Esophagus muscularis mucosa (tissue), 4 donors: ENCODE results near the gene IAPP. TPM values are rescaled to one million over a fixed set of nuclear protein-coding genes. Genes with fewer than 3 reads are reported as not detected.
"Not testable (repeated sequence)": the region's sequence is repeated elsewhere in the genome, so short reads cannot be mapped to it uniquely, and the experiment has no call there.

Experiments used
- DNase-seq: peaks from one replicate; pipeline ENCODE4 v3.0.0-alpha.2; 2017; ENCODE audit errors: extremely low spot score
- H3K27ac ChIP-seq, 4 donors: fragments of 200-600 bp; sonication (generic); replicated peaks in 1 of 4; 1 replicate in 3 of 4; 2 replicates in 1 of 4; pipeline ENCODE4 v1.5.1; 2016 to 2019; ENCODE audit warnings: mild to moderate bottlenecking in 1 of 4
- H3K27me3 ChIP-seq, 4 donors: fragments of 200-600 bp; sonication (generic); one replicate each; pipeline versions ENCODE4 v1.5.1 to v1.6.0; 2016 to 2019
- H3K36me3 ChIP-seq, 4 donors: fragments of 200-600 bp; sonication (generic); one replicate each; pipeline ENCODE4 v1.5.1; 2016 to 2019
- H3K4me1 ChIP-seq, 4 donors: fragments of 200-600 bp; sonication (generic); one replicate each; pipeline ENCODE4 v1.5.1; 2016 to 2019
- H3K4me3 ChIP-seq, 4 donors: fragments of 200-600 bp; sonication (generic); 1 replicate in 2 of 4; 2 replicates in 2 of 4; pipeline ENCODE4 v1.5.1; 2016 to 2019; ENCODE audit warnings: mild to moderate bottlenecking in 4 of 4, moderate library complexity in 1 of 4
- H3K9me3 ChIP-seq, 4 donors: fragments of 200-600 bp; sonication (generic); 1 replicate in 3 of 4; 2 replicates in 1 of 4; pipeline ENCODE4 v1.5.1; 2016 to 2019
- CTCF ChIP-seq, 3 experiments: fragments of 200-600 bp in 2 of 3; fragments of 450-650 bp in 1 of 3; sonication (generic) in 2 of 3; IDR thresholded peaks; one replicate each; pipeline ENCODE4 v1.5.1; 2017 to 2019; ENCODE audit warnings: antibody characterized with exemption in 3 of 3, mild to moderate bottlenecking in 2 of 3, moderate library complexity in 1 of 3
- EP300 ChIP-seq: sonication (generic); formaldehyde crosslinking; IDR thresholded peaks from one replicate; pipeline ENCODE4 v1.6.1; 2017; ENCODE audit warnings: antibody characterized with exemption
- POLR2A ChIP-seq: fragments of 450-650 bp; IDR thresholded peaks from one replicate; pipeline ENCODE4 v1.6.1; 2017; ENCODE audit warnings: antibody characterized with exemption, moderate library complexity, mild to moderate bottlenecking, low read depth
- POLR2AphosphoS5 ChIP-seq, 2 donors: sonication (generic); formaldehyde crosslinking; IDR thresholded peaks; one replicate each; pipeline ENCODE4 v1.6.1; 2017; ENCODE audit warnings: antibody characterized with exemption in 2 of 2
- WGBS: methylation state at CpG from one replicate; pipeline ENCODE4 v1.1.5; 2018; 5-methylcytosine and 5-hydroxymethylcytosine counted together
- intact Hi-C: fragments of 100-400 bp; cut with DNase I; formaldehyde crosslinking; loops from one replicate; pipeline ENCODE4 v1.15.1; 2023
- total RNA-seq, 4 donors: library from RNA; depleted of rRNA; stranded (reverse); fragments of >200 nt; gene quantifications; one replicate each; pipeline versions ENCODE4 v1.1.0 to v1.2.1, GENCODE V29; 2016

IAPP gene
- total RNA-seq, 4 donors from 2014 or later = not detected

DNA sequence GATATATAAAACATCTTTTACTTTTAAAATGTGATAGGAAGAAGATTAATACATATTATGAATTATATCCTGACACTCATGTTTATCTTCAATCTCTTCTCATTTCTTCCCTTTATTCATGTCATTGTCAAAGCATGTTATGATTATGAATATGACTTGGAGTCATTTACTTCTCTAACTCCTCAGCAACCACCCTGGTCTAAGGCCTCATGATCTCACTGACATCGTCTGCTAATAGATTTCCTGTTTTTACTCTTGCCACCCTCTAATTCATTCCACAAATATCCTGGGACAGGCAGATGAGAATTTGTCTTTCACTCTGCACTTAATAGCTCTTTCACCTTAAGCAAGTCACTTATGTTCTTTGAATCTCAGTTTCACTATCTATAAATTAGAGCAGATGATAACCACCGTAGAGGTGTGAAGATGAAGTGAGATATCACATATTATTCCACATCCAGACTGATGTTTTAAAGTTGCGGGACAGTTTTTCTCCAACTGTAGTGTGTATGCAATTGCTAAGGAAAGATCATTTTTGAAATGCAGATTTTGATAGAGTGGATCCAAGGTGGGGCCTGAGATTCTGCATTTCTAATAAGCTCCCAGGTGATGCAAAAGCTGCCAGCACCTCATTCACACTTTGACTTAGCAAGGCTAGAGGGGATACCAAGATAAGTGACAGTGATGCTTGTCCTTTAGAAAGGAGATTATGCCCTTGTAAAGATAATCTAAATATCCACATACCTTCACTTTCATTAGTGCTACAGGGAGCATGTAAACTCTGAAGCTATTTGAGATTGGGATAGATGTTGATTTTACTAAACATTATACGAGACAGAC, 3.3 kb upstream of the IAPP start:
- H3K27ac ChIP-seq = no peak overlapping the region
- no peaks in the 10 kb centered on the region for H3K4me1 ChIP-seq
- intact Hi-C loops = no loop called here
- 59% methylated on average over 4 of the region's 4 CpGs for WGBS
- no peak for DNase-seq
- H3K9me3 ChIP-seq = peaks cover 0 to 4% (median 0%) of the 10 kb centered on the region in 4 donors
- H3K36me3 ChIP-seq = no peaks in the 10 kb centered on the region
- no peak for TF ChIP-seq POLR2AphosphoS5 (IDR thresholded peaks at IDR 0.05)
- no peak for TF ChIP-seq CTCF (IDR thresholded peaks at IDR 0.05)
- no peak for TF ChIP-seq POLR2A
- no peak for TF ChIP-seq EP300
- no peaks in the 10 kb centered on the region for H3K27me3 ChIP-seq
- no peak overlapping the region for H3K4me3 ChIP-seq

DNA sequence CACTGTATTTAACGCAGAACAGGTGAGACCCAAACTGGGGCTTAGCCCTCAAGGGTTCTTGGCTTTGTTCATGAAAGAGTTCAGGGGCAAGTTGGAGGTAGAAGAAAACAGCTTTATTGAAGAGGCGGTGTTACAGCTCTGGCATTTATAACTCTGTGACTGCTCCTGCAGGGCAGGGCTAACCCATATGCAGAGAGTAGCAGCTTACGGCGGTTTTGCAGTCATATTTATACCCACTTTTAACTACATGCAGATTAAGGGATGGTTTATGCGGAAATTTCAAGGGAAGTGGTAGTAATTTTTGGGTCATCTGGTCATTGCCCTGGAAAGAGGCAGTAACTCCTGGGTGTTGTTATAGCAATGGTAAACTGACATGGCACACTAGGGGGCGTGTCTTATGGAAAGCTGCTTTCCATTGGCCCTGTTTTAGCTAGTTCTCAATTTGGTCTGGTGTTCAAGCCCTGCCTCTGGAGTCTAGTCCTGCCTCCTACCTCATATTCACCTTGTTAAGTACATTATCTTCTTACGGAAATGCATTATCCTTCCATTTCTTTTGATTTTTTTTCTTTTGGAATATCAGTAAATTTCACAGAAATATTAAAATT, 1.8 kb upstream of the IAPP start:
- no peaks in the 10 kb centered on the region for H3K9me3 ChIP-seq
- no peak overlapping the region for H3K4me3 ChIP-seq
- H3K27me3 ChIP-seq = no peaks in the 10 kb centered on the region
- no peak overlapping the region for H3K27ac ChIP-seq
- DNase-seq = no peak
- H3K4me1 ChIP-seq = no peaks in the 10 kb centered on the region
- no peaks in the 10 kb centered on the region for H3K36me3 ChIP-seq
- no peak for TF ChIP-seq CTCF (IDR thresholded peaks at IDR 0.05)
- no peak for TF ChIP-seq POLR2AphosphoS5 (IDR thresholded peaks at IDR 0.05)
- TF ChIP-seq EP300 = no peak
- no peak for TF ChIP-seq POLR2A
- intact Hi-C loops = no loop called here
- 86% methylated on average over 7 of the region's 7 CpGs for WGBS

- TF ChIP-seq POLR2A (no peak), EP300 (no peak), CTCF (IDR thresholded peaks at IDR 0.05) (no peak), POLR2AphosphoS5 (IDR thresholded peaks at IDR 0.05) (no peak)
- intact Hi-C loops = no loop called here
- Histone ChIP-seq H3K27ac (no peak overlapping the region), H3K27me3 (peaks cover 0 to 4% (median 0%) of the 10 kb centered on the region in 4 donors), H3K4me1 (no peaks in the 10 kb centered on the region), H3K9me3 (no peaks in the 10 kb centered on the region), H3K4me3 (no peak overlapping the region), H3K36me3 (no peaks in the 10 kb centered on the region)
- DNase-seq = no peak
- WGBS = 75% methylated on average over 3 of the region's 3 CpGs
Observed at GRCh38 chr12:21379218-21379617, 6.5 kb downstream of the IAPP start.

GRCh38 chr12:21381320-21381719, 8.6 kb downstream of the IAPP start:
- WGBS = 83% methylated on average over 5 of the region's 5 CpGs
- H3K9me3 ChIP-seq, H3K36me3 ChIP-seq, intact Hi-C loops, H3K4me1 ChIP-seq, H3K27me3 ChIP-seq, H3K27ac ChIP-seq, DNase-seq, H3K4me3 ChIP-seq: not testable (repeated sequence)

DNA sequence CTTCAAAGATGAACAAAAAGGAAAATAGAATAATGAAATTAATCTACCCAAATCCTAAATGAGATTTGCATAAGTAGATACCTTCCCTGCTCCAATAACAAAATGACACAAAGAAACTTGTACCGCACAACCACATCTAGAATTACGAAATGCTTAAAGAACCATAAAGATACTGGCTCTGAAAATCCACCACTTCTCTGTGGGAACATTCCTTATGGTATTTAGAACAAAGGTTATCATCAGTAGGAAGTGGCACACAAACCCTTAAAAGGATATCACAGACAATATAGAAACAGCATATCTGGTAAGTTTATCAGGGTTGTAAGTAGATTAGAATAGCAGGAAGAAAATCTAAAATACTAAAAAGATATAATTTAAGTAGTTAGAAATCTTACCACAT, 11.6 kb downstream of the IAPP start:
- Histone ChIP-seq H3K9me3 (no peaks in the 10 kb centered on the region), H3K27me3 (no peaks in the 10 kb centered on the region), H3K27ac (no peak overlapping the region), H3K4me1 (no peaks in the 10 kb centered on the region), H3K4me3 (no peak overlapping the region), H3K36me3 (no peaks in the 10 kb centered on the region)
- 89% methylated on average over 2 of the region's 2 CpGs for WGBS
- DNase-seq = no peak
- no peak for TF ChIP-seq POLR2A
- TF ChIP-seq EP300 = no peak
- TF ChIP-seq CTCF (IDR thresholded peaks at IDR 0.05) = no peak
- TF ChIP-seq POLR2AphosphoS5 (IDR thresholded peaks at IDR 0.05) = no peak
- intact Hi-C loops = no loop called here
